Hepatocyte (in vitro differentiated cells): ENCODE measurements around the gene TRIM39.

ENCODE experiments used
- EZH2 ChIP-seq: fragments of 200-600 bp; sonication (generic); IDR thresholded peaks from 2 replicates; pipeline ENCODE4 v1.6.1; 2016; ENCODE audit warnings: antibody characterized with exemption, mild to moderate bottlenecking, borderline replicate concordance
- EZH2phosphoT487 ChIP-seq: fragments of 200-600 bp; sonication (generic); IDR thresholded peaks from one replicate; pipeline ENCODE4 v1.6.1; 2018; ENCODE audit warnings: antibody characterized with exemption, mild to moderate bottlenecking, low read depth, moderate library complexity; ENCODE audit not compliant: unreplicated experiment, severe bottlenecking
- TF ChIP-seq, protein P1 (sequence below): fragments of 200-600 bp; sonication (generic); IDR thresholded peaks from 2 replicates; pipeline ENCODE4 v1.5.1; 2016; ENCODE audit warnings: antibody characterized with exemption, mild to moderate bottlenecking; ENCODE audit not compliant: poor library complexity

GRCh38 chr6:30331981-30332380 is 5.3 kb downstream of the TRIM39 start:
- TF ChIP-seq, protein P1, sequence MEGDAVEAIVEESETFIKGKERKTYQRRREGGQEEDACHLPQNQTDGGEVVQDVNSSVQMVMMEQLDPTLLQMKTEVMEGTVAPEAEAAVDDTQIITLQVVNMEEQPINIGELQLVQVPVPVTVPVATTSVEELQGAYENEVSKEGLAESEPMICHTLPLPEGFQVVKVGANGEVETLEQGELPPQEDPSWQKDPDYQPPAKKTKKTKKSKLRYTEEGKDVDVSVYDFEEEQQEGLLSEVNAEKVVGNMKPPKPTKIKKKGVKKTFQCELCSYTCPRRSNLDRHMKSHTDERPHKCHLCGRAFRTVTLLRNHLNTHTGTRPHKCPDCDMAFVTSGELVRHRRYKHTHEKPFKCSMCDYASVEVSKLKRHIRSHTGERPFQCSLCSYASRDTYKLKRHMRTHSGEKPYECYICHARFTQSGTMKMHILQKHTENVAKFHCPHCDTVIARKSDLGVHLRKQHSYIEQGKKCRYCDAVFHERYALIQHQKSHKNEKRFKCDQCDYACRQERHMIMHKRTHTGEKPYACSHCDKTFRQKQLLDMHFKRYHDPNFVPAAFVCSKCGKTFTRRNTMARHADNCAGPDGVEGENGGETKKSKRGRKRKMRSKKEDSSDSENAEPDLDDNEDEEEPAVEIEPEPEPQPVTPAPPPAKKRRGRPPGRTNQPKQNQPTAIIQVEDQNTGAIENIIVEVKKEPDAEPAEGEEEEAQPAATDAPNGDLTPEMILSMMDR, result no peak
- TF ChIP-seq EZH2, result no peak
- TF ChIP-seq EZH2phosphoT487, result no peak
